DMS 273 treated with DMSO at 0.1 percent for 48 hours (cell line): Measurements from ENCODE around the gene AKT1.
"Not testable (repeated sequence)": the region's sequence is repeated elsewhere in the genome, so short reads cannot be mapped to it uniquely, and the experiment has no call there.

Experiments
- DNase-seq: peaks from one replicate; lab custom pipeline; 2025; lab: John Stamatoyannopoulos, UW

Gene AKT1

DNA sequence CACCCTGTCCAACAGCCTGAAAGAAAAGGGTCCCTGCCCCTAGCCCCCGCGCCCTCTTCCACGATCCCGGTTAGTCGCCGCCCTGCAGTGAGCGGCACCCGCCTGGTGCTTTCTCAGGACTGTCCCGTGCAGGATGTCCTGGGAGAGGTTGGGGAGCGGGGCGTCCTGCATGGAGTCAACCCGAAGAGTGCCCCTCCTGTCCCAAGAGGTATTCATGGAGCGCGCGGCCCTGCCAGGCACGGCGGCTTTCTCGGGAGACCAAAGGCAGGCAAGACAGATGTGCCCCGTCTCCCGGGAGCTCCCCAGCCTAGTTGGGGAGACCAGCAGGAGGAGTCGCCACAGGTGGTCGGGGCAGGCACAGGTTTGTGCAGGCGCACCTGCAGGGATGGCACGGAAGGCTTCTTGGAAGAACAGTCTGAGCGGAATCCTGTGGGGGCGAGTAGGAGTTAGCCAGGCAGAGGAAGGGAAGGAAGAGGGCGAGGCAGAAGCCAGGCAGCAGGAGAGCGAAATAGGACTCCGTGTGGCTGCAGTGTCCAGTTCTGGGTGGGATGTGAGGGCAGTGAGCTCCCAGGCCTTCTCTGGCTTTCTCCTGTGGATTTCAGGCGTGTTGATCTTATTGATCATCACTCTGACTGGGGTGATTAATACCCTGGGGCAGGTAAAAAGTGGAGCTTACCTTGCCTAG lies 41.9 kb downstream of the AKT1 start:
- DNase-seq, result no peak

DNA sequence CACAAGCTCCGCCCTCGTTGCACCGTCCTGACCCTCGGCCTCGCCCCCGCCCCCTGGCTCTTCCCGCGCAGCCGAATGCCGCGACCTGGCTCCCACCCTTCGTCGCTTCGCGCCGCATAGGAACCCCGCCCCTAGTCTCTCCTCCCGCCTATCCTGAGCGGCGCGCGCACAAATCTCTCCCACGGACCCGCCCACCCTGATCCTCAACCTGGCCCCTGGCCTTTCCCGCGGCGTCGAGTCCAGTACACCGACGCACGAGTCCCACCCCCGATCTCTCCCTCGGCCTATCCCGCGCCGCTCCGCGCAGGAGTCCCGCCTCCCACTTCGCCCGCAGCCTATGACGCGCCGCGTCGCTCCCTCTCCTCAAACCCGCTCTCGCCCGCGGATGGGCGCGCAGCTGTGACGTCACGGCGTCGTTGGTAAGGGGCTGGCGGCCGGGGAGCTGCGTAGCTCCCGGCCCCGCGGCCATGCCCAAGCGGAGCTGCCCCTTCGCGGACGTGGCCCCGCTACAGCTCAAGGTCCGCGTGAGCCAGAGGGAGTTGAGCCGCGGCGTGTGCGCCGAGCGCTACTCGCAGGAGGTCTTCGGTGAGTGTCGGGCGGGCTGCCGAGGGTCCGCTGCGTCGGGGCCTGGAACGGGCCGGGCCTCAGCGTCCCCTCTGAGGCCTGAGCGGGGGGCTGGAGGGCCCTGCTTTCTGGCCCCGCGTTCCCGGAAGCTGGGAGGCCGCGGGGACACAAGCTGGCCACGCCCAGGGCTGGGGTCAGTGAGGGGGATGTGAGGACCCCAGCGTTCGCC lies 42.6 kb downstream of the AKT1 start, which contains the start of gene SIVA1:
Gene SIVA1 (plus strand): TSS at position 413 of the 793 bp plus-strand sequence. CDS start 55 bp downstream, at position 468.
- peak; percentile 99 for DNase-seq

DNA sequence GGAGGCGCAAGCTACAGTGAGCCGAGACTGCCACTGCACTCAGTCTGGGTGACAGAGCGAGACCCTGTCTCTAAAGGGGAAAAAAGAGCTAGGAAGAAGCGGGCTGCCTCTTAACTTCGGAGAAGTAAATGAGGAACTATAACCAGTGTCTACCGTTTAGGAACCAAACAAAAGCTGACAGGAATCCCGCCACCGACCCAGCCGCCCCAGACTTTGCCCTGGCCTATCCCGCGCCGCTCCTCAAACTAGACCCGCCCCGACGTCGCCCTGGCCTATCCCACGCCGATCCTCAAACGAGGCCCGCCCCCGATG lies 43.2 kb downstream of the AKT1 start:
- no peak for DNase-seq

DNA sequence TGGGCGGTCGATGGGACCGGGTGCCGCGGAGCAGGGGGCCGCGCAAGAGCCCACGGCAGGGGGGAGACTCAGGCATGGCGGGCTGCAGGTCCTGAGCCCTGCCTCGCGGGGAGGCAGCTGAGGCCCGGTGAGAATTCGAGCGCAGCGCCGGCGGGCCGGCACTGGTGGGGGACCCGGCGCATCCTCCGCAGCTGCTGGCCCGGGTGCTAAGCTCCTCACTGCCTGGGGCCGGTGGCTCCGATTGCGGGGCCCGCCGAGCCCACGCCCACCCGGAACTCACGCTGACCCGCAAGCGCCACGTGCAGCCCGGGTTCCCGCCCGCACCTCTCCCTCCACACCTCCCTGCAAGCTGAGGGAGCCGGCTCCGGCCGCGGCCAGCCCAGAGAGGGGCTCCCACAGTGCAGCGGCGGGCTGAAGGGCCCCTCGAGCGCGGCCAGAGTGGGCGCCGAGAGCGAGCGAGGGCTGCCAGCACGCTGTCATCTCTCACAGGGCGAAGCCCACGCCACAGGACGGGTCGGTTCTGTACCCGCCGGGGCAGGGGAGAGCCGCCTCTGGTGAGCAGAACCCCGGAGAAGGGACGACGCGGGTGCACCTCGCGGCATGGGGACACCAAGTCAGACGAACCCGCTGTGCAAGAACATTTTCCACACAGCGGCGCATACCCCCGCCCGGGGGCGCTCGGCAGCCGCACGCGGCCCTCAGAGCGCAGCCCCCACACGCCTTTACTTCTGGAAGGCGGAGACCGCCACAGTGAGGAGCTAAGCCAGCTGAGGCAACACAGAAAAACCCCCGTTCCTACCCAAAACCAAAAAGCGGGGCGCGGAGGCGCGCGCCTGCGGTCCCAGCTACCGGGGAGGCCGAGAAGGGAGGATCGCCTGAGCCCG lies 43.8 kb downstream of the AKT1 start:
- DNase-seq, result no peak

DNA sequence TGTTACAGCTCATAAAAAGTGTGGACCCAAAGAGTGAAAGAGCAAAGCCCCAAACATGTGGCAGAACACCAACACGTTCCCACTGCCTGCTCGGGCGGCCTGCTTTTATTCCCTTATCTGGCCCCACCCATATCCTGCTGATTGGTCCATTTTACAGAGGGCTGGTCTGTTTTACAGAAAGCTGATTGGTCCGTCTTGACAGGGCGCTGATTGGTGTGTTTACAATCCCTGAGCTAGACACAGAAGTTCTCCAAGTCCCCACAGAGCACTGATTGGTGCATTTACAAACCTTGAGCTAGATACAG lies 44.8 kb downstream of the AKT1 start:
- DNase-seq, result not testable (repeated sequence)

DNA sequence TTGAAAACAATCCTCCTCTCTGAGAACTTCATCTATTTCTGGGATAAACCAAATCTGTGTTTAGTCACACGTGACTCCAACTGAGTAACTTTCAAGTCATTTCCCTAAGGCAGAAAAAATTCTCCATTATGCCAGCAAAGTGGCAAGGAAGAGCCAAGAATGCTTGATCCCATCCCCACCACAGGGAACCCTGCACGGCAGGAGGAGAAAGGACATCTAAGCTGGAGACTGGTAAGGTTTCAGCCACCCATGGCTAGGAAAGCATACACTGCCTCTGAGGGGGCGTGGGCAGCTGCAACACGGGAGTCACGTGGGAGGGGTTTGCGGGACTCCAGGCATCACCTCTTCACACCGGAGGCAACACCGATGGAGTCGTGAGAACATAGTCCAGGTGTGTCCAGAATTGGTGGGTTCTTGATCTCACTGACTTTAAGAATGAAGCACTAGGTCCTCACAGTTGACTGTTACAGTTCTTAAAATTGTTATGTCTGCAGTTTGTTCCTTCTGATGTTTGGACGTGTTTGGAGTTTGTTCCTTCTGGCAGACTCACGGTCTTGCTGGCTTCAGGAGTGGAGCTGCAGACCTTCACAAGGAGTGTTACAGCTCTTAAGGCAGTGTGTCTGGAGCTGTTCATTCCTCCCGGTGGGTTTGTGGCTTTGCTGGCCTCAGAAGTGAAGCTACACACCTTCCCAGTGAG lies 45.3 kb downstream of the AKT1 start:
- no peak for DNase-seq

DNA sequence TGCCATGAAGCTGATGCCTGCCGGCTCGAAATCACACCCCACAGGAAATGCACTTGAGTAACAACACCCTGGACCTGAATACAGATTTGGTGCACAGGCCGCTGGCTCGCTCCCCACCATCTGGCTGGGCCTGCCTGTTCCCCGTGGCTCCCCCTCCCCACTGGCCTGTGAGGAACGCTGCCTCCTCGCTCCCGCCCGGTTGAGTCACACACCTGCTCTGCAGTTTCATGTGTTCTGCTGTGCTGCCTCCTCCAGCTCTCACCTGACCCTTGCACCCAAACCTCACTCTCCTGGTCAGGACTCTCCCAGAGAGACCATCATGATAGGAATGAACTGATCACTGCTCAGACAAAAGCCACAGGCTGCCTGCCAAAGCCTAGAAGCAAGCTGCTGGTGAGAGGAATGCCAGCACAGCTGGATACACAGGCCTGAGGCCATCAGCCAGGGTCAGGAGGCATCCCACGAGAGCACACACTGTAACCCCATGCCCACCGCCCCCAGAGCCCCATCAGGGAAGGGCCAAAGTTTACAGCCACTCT lies 46.4 kb downstream of the AKT1 start:
- DNase-seq, result peak; percentile 69

DNA sequence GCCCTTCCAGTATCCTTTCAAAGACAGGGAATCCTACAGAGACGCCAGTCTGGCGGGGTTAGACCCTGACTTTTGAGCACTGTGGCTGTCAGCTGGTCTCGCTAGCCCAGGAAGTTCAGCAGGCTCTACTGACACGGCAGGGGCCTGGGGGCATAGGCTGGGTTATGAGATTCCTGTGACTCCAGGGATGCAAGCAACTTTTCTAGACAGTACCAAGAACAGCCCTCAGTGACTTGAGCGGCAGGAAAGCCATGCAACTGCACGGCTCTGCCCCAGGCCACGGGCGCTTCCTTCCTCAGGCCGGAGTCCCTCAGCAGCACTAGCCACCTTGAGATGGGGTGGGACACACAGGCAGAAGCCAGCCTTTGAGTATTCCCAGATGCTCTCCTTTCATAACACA lies 47.7 kb downstream of the AKT1 start:
- DNase-seq, result no peak

DNA sequence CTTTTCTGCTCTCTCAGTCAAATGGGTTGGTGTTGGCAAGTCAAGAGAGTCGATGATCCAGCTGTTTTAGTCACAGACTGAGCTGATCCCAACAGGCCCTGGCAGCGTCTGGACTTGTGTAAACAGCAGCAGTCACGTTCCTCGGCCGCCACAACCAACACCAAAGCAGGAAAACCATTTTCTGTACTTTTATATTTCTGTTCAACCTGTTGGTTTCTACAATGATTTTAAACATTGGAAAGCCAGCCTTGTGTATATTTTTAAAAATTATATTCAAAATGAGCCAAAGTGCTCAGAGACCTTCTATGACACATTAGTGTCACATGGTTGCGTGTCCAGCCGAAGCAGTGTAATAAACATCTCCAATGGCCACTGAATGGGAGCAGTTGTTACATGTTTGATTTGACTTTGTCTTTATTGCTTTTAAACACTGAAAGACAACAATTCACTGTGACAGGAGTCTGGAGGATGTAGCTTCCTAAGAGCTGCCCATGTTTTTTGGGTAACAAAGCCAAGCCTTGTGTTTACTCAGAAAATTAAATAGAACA lies 48.5 kb downstream of the AKT1 start:
- no peak for DNase-seq

DNA sequence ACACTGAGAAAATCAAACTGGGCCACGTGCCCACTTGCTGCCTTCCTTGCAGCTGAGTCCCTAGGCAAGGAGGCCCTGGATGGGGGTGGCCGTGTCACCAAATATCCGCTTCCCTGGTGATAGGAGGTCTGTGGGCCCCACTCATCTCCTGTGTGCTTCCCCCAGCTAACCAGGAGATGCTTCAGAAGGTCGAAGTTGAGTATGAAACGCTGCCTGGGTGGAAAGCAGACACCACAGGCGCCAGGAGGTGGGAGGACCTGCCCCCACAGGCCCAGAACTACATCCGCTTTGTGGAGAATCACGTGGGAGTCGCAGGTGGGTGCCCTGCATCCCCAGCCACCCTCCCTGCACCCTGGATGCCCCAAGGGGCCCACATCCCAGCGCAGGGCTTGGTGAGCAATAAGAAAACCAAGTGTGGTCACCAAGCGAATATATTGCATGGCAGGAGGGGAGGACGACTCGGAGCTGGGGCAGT lies 49.4 kb downstream of the AKT1 start:
- DNase-seq, result no peak

DNA sequence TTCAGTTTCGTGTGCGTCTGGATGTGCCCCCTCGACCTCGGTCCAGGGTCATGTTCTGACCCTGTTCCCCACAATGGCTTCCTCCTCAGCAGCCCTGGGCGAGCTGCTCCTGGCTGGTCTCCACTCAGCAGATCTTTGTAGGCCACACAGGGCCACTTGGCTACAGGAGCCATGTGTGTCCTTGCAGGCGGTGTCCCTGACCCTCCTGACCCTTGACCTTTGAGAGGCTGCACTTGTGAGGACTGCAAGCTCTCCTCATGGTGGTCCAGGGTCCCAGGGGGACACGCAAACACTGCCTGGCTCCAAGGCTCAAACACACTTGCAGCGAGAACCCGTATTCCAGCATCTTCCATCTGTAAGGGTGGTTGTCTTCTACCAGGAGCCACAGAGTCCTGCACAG lies 50.1 kb downstream of the AKT1 start:
- no peak for DNase-seq

DNA sequence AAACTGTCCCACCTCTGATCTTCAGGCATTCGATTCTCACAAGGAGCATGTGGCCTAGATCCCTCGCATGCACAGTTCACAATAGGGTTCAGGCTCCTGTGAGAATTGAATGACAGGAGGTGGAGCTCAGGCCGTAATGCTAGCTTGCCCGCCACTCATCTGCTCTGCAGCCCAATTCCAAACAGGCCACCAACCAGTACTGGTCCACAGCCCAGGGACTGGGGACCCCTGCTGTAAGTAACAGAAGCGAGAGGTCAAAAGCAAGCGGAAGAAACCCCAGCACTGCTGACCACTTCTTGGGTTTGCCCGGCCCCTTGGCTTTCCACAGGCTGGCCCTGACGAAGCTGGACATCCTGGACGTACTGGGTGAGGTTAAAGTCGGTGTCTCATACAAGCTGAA lies 51.1 kb downstream of the AKT1 start:
- DNase-seq, result no peak

DNA sequence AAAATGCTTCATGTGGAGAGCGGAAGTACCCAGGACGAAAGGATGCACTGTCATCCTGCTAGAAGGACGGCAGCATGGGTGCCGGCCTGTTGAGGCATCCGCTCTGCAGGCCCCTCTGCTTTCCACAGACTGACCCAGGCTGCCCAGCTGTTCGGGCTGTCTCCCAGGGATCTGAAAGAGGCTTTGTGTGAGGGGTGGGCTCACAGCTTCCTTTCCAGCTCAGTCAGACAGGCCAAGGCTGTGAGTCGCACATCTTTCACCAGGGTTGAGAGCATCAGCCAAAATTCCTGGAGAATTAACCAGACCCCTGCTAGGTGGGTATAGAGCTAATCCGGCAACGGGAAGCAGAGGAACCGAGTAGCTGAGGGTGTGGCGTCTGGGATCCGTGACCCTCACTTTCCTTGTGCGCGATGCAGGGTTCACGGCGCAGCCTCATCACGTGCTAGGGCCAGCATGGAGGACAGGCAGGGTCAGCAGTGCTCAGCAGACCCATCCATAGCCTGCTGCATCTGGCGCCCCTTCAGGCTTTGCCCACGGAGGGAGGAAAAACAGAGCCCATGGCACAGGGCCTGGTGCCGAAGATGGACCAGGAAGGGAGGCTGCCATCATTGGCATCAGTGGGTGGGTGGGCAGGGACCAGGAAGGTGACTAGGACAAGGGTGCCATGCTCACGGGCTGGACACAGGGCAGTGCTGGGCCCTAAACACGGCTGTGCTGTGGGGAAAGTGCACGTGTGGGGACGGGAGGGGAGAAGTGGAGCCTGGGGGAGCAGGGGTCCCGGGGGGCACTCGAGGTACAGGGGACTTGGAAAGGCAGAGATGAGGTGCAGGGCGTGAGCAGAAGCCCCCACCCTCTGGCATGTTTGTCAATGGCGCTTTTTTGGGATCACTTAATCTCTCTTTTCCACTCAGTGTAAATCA lies 51.8 kb downstream of the AKT1 start:
- DNase-seq, result no peak

DNA sequence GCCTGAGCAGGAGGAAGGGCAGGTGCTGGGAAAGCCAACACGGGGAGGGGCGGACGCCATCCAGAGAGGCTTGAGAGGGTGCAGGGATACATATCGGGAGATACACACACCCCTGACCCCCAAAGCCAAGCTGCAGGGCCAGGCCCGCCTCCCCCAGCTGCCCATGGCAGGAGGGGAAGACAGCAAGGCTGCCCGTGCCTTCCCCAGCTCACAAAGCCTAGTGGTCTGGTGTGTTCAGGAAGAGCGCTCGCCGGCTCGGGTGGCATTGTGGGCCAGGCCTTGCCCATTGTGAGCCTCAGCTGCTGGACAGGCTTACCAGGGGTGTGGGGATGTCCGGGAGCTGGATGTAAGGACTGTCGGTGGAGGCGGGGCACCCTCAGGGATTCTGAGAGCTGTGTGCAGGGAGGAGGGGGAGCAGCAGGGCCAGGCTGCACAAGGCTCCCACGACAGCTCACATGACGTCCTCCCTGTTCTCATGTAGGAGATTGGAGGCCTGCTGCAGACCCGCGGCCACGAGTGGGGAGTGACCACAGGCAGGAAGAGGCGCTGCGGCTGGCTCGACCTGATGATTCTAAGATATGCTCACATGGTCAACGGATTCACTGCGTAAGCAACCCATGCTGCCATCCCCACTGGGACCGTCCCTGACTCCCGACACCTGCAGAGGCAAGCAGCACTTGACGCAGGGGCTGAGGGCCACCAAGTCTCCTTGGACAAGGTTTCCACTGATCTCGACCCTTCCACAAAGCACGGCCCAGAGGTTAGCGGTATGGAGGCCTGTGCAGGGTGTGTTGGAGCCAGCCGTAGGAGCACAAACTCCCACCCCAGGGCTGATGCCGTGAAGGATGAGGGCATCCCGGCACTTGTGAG lies 52.7 kb downstream of the AKT1 start:
- DNase-seq, result no peak

DNA sequence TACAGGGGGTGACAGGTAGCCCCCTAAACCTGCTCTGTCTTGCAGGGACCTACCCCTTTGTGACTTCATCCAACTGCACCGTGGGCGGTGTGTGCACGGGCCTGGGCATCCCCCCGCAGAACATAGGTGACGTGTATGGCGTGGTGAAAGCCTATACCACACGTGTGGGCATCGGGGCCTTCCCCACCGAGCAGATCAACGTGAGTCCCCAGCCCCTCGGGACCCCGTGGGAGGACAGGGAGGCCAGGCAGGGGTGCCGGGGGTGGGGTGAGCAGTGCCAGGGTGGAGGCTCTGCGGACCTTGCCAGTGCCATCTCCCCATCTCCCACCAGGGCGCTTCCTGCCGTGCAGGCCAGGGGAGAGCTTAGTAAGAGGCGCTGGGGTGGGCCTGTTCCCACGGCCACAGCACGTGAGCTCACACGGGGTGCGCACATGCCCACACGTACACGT lies 53.7 kb downstream of the AKT1 start:
- no peak for DNase-seq

DNA sequence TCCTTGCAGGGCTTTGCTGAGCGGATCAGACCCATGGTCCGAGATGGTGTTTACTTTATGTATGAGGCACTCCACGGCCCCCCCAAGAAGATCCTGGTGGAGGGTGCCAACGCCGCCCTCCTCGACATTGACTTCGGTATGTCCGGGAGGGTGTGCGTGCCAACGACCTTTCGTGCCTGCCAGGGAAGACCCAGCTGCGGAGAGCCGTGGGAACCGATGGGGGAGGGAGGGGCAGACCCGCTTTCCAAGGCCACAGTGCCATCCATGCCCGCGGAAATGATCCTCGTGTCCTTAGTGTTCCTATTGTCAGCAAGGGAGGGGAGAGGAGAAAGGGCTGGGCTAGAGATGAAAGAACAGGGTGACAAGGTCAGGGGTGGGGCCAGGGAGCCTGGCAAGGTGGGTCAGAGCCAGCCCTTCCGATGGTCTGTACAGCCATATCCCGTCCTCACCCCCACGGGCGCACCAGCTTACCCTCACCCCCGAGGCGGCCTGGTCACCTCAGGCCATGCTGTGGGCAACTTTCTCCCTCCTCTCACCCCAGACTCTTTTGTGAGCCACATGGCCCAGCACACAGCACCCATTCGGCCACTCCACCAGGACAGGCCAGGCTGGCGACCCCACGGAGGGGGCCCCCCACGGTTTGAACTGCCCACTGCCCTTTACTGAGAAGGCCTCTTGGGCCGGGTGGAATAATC lies 54.3 kb downstream of the AKT1 start:
- no peak for DNase-seq

DNA sequence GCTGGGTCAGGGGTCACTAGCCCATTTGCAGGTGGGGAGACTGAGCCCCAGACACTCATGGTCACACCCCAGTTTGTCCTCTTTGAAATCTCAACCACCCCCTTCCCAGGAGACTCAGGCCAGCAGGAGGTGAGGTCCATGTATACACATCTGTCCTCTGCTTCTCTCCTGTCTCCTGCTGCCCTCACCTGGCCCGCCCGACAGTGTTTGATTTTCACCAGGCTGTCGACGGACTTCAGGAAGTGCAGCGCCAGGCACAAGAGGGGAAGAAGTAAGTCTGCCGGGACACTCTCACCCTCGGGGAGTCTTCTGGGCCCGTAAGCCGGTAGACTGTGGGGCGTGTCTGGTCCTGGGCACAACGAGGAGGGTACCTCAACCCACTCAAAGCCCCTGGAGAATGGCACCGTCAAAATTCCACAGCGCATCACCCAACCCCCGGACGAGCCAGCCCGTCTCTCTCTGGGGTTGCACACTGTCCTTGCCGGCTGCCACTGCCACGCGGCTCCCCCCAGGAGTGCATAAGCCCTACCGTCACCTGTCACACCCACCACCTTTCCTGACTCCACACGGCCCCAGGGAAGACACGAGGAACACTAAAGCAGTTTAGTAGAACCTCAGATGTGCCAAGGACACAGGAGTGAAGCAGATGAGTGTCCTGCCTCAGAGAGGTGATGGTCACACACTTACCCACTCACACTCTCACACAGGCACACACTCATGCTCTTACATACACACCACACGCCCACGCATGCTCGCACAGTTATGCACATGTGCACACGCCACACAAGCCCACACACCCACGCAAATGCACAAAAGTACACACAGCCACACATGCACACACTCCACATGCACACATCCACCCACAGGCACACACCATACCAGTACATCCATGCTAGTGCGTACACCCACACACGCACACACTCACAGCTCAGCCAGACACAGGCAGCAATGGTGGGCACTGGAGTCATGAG lies 55.7 kb downstream of the AKT1 start:
- DNase-seq, result no peak

DNA sequence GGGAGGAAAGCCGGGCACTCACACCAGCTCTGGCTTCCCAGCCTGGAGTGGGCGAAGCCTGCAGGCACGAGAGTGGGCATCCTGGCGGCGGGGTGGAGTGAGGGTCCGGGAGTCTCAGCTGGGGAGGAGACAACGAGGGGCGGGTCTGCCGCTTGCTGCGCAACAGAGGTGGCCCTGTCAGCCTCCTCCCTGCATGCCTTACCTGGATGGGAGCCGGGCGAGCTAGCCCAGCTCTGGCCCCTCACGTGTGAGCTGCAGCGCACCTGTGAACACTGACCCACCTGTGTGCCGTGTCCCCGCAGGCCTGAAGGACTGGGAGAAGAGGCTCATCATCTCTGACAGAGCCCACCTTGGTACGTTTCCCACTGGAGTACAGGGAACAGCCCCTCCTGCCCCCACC lies 56.5 kb downstream of the AKT1 start:
- no peak for DNase-seq
